Activated T-cell treated with anti-CD3 and anti-CD28 coated beads, Interleukin-2, amount 50 U/mL, for 24 hours (primary cell): ENCODE measurements around the gene KRT75.

Experiments used
- DNase-seq: peaks from one replicate; pipeline ENCODE4 v3.0.0-alpha.2; 2020
- H3K27ac Mint-ChIP-seq: 2 replicates; pipeline ENCODE4 v1.8.0; 2020; ENCODE audit warnings: mild to moderate bottlenecking, mixed read lengths
- H3K27me3 Mint-ChIP-seq: 2 replicates; pipeline ENCODE4 v1.8.0; 2020; ENCODE audit warnings: mixed read lengths
- H3K36me3 Mint-ChIP-seq: 2 replicates; pipeline ENCODE4 v1.8.0; 2020; ENCODE audit warnings: low read depth, mixed read lengths
- H3K4me1 Mint-ChIP-seq: 2 replicates; pipeline ENCODE4 v1.8.0; 2020; ENCODE audit warnings: low read depth, mixed read lengths
- H3K4me3 Mint-ChIP-seq: 2 replicates; pipeline ENCODE4 v1.8.0; 2020; ENCODE audit warnings: mild to moderate bottlenecking, moderate library complexity, mixed read lengths
- H3K9me3 Mint-ChIP-seq: 2 replicates; pipeline ENCODE4 v1.8.0; 2020; ENCODE audit warnings: mixed read lengths

KRT75 gene

DNA sequence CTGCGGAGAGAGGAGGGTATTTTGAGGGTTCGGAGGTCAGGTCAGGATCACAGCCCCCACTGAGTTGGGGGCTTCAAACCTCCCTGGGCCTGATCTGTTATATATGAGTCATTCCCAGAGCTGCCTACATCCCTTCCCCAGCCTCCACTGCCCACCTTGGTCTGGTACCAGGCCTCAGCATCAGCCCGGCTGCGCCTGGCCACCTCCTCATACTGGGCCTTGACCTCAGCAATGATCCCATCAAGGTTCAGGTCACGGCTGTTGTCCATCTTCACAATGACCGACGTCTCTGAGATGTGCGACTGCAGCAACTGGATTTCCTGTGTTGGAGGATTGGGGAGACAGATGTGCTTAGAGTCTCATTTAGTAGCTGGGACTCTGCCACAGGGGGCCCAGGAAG, 53.0 kb downstream of the KRT75 start:
- H3K4me1 Mint-ChIP-seq = peaks cover 10% of the 10 kb centered on the region
- no peaks in the 10 kb centered on the region for H3K9me3 Mint-ChIP-seq
- no peaks in the 10 kb centered on the region for H3K36me3 Mint-ChIP-seq
- no peak overlapping the region for H3K4me3 Mint-ChIP-seq
- no peak overlapping the region for H3K27ac Mint-ChIP-seq
- no peak for DNase-seq
- H3K27me3 Mint-ChIP-seq = peaks cover 12% of the 10 kb centered on the region

DNA sequence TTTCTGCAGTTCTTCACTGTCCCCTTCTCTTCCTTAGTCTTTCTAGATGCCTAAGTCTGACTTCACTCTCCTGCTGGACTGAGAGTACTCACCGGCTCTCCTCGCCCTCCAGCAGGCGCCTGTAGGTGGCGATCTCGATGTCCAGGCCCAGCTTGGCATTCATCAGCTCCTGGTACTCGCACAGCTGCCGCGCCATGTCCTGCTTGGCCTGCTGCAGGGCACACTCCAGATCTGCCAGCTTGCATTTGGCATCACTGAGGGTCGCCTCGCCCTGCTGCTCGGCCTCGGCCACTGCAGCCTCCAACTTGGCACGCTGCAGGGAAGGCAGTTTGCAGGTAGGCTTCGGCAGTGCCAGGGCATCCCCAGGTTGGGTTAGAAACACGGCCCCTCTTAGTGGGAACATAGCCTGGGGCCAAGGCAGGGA, 53.9 kb downstream of the KRT75 start:
- DNase-seq = no peak
- Mint-ChIP-seq H3K9me3 (no peaks in the 10 kb centered on the region), H3K4me1 (peaks cover 10% of the 10 kb centered on the region)

DNA sequence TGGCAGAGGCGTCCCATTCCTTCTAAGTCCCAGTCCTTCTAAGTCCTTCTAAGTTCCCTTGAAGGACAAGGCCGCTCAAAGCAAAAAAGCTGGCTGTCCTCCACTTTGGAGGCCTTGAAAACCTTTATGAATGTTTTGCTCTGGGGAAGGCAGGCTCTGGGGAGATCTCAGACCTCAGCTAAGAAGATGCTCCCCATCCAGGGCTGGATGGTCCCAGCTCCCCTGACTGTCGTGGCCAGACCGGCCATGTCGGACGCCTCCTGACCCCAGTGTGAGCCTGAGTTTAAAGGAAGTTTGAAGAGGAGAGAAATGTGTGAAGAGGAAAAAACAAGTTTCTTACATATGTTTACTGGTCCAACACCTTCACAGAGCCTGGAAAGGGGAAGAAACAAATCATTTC, 54.6 kb downstream of the KRT75 start:
- H3K36me3 Mint-ChIP-seq = no peaks in the 10 kb centered on the region
- no peak overlapping the region for H3K27ac Mint-ChIP-seq
- no peak for DNase-seq
- H3K27me3 Mint-ChIP-seq = peaks cover 12% of the 10 kb centered on the region
- no peak overlapping the region for H3K4me3 Mint-ChIP-seq
- no peaks in the 10 kb centered on the region for H3K9me3 Mint-ChIP-seq
- H3K4me1 Mint-ChIP-seq = peaks cover 10% of the 10 kb centered on the region

More for the DNA sequence above, 53.9 kb downstream of the KRT75 start:
- peaks cover 12% of the 10 kb centered on the region for H3K27me3 Mint-ChIP-seq
- no peak overlapping the region for H3K4me3 Mint-ChIP-seq
- H3K27ac Mint-ChIP-seq = no peak overlapping the region
- no peaks in the 10 kb centered on the region for H3K36me3 Mint-ChIP-seq

DNA sequence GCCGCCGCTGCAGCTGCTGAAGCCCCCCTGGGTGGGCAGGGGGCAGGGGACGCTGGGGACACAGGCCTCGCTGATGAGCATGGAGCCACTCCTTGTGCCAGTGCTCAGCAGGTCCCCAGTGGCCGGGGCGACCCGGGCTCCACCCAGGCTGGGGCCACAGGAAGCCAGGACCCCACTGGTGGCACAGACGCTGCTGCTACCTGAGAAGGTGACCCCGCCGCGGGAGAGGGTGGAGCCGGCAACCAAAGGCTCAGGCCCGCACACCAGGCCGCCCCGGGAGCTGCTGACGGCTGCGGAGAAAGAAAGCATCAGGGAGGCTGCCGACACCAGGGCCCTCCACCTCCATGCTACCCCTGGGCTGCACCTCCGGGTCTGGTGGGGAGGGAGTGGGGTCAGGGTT, 56.1 kb downstream of the KRT75 start:
- Mint-ChIP-seq H3K9me3 (no peaks in the 10 kb centered on the region), H3K27ac (no peak overlapping the region), H3K4me3 (no peak overlapping the region), H3K36me3 (no peaks in the 10 kb centered on the region), H3K27me3 (peaks cover 12% of the 10 kb centered on the region), H3K4me1 (peaks cover 9% of the 10 kb centered on the region)
- no peak for DNase-seq

DNA sequence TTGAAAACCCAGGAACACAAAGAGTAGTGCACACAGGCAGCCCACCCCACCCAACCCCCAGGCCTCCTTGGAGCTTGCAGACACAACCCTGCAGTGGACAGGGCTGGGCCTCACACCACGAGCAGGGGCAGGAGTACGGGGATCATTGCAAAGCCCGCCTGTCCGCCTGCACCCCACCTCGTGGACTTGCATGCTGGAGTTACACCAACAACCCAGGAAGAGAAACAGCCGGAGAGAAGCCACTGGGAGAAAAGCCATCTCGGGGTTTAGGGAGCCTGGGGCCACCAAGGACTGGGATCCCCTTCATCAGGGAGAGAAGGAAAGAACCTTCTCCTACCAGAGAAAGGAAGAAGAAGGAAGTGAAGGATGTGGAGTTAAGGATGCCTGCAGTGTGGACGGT, 56.9 kb downstream of the KRT75 start:
- Mint-ChIP-seq H3K27me3 (peaks cover 12% of the 10 kb centered on the region), H3K36me3 (no peaks in the 10 kb centered on the region), H3K4me1 (peaks cover under 1% of the 10 kb centered on the region), H3K9me3 (no peaks in the 10 kb centered on the region), H3K4me3 (no peak overlapping the region), H3K27ac (no peak overlapping the region)
- DNase-seq = no peak
